GM18526 (cell line): ENCODE data around the gene SAC3D1.

Experiments used
- POLR2A ChIP-seq: IDR thresholded peaks from 3 replicates; pipeline ENCODE4 v1.6.1; 2011; ENCODE audit not compliant: insufficient read length; ENCODE audit errors: extremely low read depth

The SAC3D1 gene

GRCh38 chr11:65051398-65051858 is 10.4 kb downstream of the SAC3D1 start:
- no peak for TF ChIP-seq POLR2A

GRCh38 chr11:65053827-65054508 is 13.0 kb downstream of the SAC3D1 start:
- no peak for TF ChIP-seq POLR2A

GRCh38 chr11:65055538-65055937 is 14.5 kb downstream of the SAC3D1 start:
- TF ChIP-seq POLR2A: no peak

GRCh38 chr11:65056999-65057398 is 16.0 kb downstream of the SAC3D1 start:
- no peak for TF ChIP-seq POLR2A

- no peak for TF ChIP-seq POLR2A
These were observed 16.5 kb downstream of the SAC3D1 start for GRCh38 chr11:65057526-65057925.

- no peak for TF ChIP-seq POLR2A
These were observed 17.0 kb downstream of the SAC3D1 start for GRCh38 chr11:65058012-65058411.

- no peak for TF ChIP-seq POLR2A
These were observed 17.5 kb downstream of the SAC3D1 start, which contains the start of gene NAALADL1 for GRCh38 chr11:65058419-65059054. NAALADL1 (minus strand) TSS chr11:65058553; CDS start chr11:65058521, 32 bp downstream.

- no peak for TF ChIP-seq POLR2A
These were observed 18.5 kb downstream of the SAC3D1 start for GRCh38 chr11:65059523-65059922.

GRCh38 chr11:65059959-65060824 is 19.2 kb downstream of the SAC3D1 start:
- TF ChIP-seq POLR2A: no peak

- TF ChIP-seq POLR2A: no peak
These were observed 20.0 kb downstream of the SAC3D1 start for GRCh38 chr11:65060913-65061408.

- TF ChIP-seq POLR2A: no peak
These were observed 22.5 kb downstream of the SAC3D1 start for GRCh38 chr11:65063532-65063931.

- TF ChIP-seq POLR2A: no peak
These were observed 23.8 kb downstream of the SAC3D1 start for GRCh38 chr11:65064847-65065240.

GRCh38 chr11:65065851-65066250 is 24.8 kb downstream of the SAC3D1 start:
- no peak for TF ChIP-seq POLR2A

GRCh38 chr11:65066315-65066714 is 25.3 kb downstream of the SAC3D1 start:
- no peak for TF ChIP-seq POLR2A

- TF ChIP-seq POLR2A: no peak
These were observed 25.8 kb downstream of the SAC3D1 start for GRCh38 chr11:65066805-65067291.
